ENCODE data around the gene NAB2.

The NAB2 gene

DNA sequence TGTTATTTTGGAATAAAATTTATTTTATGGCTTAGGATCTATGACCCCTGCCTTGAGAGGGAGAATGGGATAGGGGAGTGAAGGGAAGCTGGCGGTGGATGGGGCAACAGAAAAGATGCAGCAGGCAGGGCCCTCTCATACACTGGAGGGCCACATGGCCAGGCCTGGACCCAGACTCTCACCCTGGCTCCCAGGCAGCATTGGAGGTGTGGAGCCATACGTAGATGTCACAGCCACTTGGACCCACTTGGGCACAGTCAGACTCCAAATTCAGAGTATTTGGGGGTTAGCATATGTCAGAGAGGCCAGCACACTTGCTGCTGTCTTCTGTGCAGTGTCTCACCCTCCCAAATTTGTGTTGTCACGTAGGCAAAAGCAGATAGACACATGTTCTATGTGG is 6.5 kb downstream of the NAB2 start:
- DNase-seq, result no peak

DNA sequence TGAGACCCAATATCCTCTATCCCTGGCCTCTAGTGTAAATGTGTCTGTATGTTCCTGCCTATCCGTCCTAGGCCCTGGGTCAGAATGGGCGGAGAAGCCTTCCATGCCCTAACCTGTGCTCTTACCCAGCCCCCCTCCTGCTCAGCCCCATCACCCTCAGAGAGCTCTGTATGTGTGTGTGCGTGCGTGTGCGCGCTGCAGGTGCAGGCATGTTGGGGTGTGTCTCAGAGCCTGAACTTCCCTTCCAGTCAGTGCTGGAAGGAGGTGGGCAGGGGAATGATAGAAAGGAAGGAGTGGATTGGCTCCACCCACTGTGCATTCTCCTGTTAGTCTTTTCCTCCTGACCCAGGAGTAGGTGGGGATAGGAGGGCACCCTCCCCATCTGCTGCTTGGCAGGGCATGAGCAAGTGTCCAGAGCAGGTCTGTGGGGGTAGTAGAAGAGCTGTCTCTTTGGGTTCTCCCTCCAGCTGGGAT is 7.2 kb downstream of the NAB2 start:
- DNase-seq, result no peak

DNA sequence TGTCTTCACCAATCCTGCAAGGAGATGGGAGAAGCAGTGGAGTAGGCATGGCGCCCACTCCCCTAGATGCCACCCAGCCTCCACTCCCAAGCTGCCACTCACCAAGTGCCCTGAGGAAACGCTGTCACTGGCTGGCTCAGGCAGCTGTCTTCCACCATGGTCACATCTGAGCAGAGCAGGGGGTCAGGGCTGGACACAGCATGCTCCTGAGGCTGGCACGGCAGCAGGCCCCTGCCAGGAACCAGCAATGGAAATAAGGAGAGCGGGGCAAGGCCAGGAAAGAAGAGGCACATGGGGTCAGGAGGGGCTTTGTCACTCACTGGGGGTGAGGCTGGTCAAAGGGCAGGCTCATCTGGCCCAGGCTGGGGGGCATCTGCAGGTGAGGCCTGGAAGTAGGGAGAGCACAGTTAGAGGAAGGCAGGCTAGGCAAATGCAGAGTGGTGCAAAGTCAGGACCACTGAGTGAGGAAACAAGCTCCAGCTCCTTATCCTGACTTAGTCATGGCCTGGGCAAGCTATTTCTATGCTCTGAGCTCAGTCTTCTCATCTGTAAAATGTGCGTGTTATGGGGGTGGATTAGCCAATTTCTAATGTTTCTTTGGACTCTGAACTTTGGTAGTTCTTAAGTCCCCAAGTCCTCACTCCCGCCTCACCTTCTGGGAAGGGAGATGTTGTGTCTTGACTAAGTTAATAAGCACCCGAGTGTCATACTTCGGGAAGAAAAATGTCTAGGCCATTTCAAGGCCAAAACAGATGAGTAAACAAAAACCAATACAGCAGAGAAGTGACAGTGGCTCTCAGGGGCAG is 8.0 kb downstream of the NAB2 start:
- no peak for DNase-seq

DNA sequence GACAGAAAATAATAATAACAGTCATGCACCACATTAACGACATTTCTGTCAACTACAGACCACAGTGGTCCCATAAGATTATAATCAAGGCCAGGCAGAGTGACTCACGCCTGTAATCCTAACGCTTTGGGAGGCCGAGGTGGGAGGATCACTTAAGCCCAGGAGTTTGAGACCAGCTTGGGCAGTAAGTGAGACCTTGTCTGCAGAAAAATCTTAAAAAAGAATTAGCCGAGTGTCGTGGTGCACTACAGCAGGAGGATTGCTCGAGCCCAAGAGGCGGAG is 8.6 kb downstream of the NAB2 start:
- no peak for DNase-seq

DNA sequence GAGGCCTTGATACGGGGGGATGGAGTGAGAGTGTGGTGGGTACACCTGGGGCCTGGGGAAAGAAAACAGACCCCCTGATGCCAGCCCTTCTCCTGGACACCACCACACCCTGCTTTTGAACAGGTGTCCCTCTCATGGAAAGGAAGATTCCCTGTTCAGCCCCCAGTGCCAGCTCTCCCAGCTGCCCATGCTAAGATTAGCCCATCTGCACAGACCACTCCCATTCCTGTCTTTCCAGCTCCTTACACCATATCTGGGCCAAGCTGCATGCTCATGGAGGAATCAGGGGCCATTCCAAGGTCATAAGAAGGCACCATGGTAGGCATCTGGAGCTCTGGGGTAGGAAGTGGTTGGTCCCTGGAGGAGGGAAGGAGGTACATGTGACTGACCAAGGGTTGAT is 9.6 kb downstream of the NAB2 start:
- no peak for DNase-seq

- DNase-seq, result no peak
Measured at GRCh38 chr12:57099047-57099714, 10.3 kb downstream of the NAB2 start.

GRCh38 chr12:57099766-57100165 is 10.9 kb downstream of the NAB2 start:
- DNase-seq, result no peak

DNA sequence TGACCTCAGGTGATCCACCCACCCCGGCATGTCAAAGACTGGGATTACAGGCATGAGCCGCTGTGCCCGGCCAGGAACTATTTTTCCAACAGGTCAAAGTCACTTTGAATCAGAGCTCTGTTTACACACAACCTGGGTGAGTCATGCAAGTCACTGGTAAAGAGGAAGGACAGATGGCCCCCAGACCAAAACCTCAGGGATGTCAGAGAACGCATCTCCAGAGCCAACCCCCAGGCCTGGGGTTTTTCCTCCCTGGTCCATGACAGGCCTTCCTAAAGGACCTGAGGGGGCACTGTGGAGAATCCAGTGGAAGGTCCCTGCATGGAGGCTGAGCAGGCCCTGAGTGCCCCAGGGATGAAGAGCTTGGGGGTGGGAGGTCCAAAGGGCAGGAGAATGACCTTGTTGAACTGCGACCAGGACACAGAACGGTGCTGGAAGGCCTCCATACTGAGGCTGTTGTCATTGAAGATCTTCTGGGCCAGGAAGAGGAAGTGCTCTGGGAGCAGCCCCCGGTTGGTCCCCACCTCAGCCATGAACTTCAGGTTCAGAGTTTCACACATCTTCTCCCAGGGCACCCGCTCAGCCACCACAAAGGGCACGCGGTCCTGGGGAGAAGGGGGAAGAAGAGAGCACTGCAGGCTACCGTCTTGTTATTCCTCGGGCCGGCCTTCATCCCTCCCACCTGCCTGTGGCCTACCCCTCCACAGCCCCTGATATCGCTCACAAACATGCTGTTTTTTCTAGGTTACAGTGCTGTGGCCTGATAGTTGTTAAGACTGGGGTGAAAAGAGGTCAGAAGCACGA is 13.2 kb downstream of the NAB2 start:
- no peak for DNase-seq

- DNase-seq, result no peak
Measured at GRCh38 chr12:57103856-57104255, 14.9 kb downstream of the NAB2 start.

GRCh38 chr12:57104292-57104910 is 15.5 kb downstream of the NAB2 start:
- no peak for DNase-seq

DNA sequence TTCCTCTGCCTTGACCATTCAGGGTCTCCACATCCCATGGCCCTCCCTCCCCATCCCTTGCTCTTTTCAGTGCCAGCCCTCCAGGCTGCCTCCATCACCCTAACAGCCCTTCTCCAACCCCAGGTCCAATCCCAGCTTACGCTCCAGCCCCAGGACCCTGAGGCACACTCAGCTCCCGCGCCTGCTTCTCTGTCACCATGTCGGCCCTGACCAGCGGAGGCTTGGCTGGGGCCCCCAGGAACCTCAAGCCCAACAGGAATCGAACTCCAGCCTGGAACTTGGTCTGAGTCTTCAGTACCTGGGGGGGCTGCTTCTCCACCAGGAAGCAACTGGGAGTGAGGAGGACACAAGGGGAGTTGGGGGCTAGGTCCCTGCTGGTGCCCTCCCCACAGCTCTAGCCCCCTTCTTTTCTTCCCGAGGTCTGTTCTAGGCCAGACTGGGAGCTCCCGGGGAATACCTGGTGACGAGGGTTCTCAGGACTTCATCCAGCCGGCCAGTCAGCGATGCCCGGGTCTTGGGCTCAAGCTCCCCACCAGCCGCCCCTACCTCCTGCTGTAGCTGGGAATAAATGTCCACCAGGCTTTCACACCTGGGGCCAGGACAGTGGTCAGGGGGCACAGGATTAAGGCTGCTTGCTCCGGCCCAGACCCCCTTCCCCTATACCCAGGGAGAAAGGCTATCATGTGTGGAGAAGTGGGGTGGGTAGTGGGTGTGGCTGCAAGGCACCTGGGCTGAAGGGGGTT is 16.3 kb downstream of the NAB2 start:
- DNase-seq, result no peak

GRCh38 chr12:57106021-57106708 is 17.3 kb downstream of the NAB2 start:
- no peak for DNase-seq

DNA sequence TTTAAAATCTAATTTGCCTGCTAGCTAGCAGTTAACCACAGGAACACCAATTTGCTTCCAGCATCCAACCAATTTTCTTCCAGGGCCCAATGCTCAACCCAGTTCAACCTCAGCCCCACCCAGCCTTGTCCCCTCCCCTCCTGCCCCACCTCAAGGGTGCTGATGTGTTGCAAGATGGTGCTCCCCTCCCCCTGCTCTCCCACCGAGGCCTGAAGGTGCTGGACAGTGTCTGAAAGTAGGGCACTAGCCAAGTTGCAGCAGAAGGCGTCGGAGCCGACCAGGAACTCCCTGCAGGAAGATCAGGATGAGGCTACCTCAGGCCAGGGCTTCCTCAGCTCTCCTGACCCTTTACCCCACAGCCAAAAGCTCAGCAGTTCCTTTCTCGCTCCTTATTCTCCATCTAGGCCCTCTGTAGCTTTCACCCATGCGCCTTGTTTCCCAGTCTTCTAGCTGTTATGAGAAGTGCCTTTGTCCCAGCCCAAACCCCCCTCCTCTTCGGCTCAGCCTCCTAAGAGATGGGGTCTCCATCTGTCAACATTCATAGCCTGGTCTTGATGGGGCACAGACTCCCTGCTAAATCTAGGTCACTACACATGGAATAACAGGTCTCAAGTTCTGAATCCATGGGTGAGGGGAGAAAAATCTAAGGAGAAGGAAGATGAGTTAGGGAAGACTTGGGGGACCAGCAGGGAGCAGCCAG is 18.7 kb downstream of the NAB2 start:
- DNase-seq, result no peak

GRCh38 chr12:57109207-57110103 is 20.5 kb downstream of the NAB2 start:
- DNase-seq, result no peak

DNA sequence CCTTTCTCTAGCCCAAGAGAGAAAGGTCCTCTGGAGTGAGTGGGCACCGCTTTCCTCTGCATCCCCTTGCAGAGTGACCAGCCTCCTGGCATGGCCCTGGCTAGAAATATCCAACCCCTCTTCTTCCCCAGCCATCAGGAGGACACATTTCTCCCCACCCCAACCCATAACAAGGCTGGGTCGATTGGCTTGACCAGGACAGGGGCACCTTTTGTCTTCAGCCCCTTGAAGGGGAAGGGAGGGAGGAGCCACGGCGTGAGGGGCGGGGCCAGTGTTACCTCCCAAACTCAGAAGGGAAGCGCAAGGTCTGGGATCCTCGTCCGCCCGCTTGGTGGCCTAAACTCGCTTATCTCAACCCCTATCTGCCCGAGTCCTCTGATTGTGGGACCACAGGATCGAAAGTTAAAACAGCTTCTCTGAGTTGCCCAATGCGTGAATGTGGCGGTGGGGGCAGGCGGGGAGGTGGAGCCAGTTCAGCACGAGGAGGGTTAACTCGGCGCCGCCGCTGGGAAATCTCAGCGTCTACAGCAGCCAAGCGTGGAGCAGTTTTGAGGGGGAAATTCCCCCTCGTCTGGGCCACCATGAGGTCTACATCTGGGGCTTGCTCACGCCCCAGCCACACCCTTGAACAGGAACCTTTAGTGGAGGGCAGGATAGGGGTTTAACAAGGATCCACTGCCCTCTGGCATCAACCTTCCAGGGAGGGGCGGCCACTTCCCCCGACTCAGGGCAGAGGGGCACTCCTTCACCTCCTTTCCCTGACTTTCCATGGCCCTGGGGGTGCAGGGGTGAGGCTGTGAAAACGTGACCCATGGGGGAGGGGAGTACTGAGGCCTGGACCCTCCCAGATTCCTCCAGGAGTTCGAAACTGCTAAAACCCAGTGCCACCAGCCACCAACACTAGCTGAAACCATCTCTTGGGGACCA is 21.5 kb downstream of the NAB2 start:
- DNase-seq, result peak; percentile 85

DNA sequence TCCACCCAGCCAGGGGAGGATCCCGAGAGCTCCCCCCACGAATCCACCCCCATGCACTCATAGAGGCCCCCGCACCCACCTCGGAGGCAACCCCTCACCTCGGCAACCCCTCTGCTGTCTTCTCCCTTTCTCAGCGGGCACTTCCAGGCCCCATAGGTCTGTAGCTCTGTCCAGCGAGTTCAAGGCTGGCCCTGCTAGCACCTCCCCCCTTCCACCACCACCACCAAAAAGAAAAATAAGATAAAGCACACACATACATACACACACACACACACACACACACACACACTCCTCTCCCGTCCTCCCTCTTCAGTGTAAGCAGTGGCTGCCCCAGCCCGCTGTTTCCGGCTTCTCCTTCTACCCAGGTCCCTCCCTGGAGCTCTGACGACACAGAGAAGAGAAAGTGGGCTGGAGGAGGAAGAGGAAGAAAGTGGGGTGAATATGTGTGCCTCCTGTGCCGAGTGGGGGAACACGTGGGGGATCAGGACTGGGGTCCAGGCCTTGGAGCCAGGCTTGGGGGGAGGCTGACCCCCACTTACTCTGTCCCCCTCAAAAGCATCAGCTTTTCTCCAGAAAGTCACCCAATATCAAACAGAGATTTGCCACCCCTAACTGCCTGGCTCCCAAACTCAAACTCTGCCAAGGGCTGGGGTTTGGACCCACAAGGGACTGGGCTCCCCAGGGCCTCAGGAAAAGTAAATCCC is 22.3 kb downstream of the NAB2 start, which contains the start of gene STAT6:
TSS of gene STAT6 (minus strand) at position 332 of the 704 bp plus-strand sequence. CDS start 3,084 bp downstream, outside the sequence.
- peak; percentile 94 for DNase-seq

GRCh38 chr12:57112492-57113294 is 23.8 kb downstream of the NAB2 start:
- DNase-seq, result no peak
